A549 (cell line): ENCODE results near the gene OPTN. TPM values are rescaled to one million over a fixed set of nuclear protein-coding genes. Genes with fewer than 3 reads are reported as not detected.
A peak's percentile ranks its signal among the peaks of the same experiment; 100 is the strongest.
"Not testable (repeated sequence)": the region's sequence is repeated elsewhere in the genome, so short reads cannot be mapped to it uniquely, and the experiment has no call there.

ENCODE experiments used
- ATAC-seq, 2 experiments: fragments of 200-7000 bp in 1 of 2; fragments of >200 bp in 1 of 2; cut with Nextera tagmentation in 1 of 2; cut with Tn5 transposase in 1 of 2; 3 replicates each; pipeline versions ENCODE4 v1.8.0 to v1.9.1; 2018 to 2020; ENCODE audit warnings: mild to moderate bottlenecking in 1 of 2, moderate library complexity in 1 of 2
- CTCF ChIA-PET: fragments of 300-600 bp; sonication (Branson Sonifier 250); formaldehyde crosslinking; extraction: SDS; loops from one replicate; lab custom pipeline; 2021; ENCODE audit warnings: antibody characterized with exemption, inconsistent platforms; lab: Yijun Ruan, JAX
- POLR2A ChIA-PET: fragments of 350-600 bp; formaldehyde crosslinking; extraction: SDS; loops from one replicate; lab custom pipeline; 2021; ENCODE audit warnings: antibody characterized with exemption, inconsistent platforms; lab: Yijun Ruan, JAX
- DNase-seq, 2 experiments: peaks; one replicate each; pipeline versions ENCODE4 v3.0.0 to v3.0.0-alpha.2; 2011 to 2016; ENCODE audit warnings: low read depth in 1 of 2, low spot score in 1 of 2
- FAIRE-seq: peaks from 2 replicates; lab custom pipeline; 2011; peaks lifted over from hg19 to GRCh38; lab: Jason Lieb, UNC
- H3K27ac ChIP-seq, 2 experiments: fragments of >200 bp; sonication (Bioruptor Twin); formaldehyde crosslinking; 3 replicates each; pipeline ENCODE4 v1.5.1; 2016 to 2017
- H3K4me1 ChIP-seq: fragments of >200 bp; sonication (Bioruptor Twin); formaldehyde crosslinking; 3 replicates; pipeline ENCODE4 v1.6.1; 2016
- H3K4me2 ChIP-seq: fragments of >200 bp; sonication (Bioruptor Twin); formaldehyde crosslinking; 3 replicates; pipeline ENCODE4 v1.6.1; 2016
- H3K4me3 ChIP-seq: fragments of >200 bp; sonication (Bioruptor Twin); formaldehyde crosslinking; 3 replicates; pipeline ENCODE4 v1.5.1; 2016
- H3K9me3 ChIP-seq: fragments of >200 bp; sonication (Bioruptor Twin); formaldehyde crosslinking; 3 replicates; pipeline ENCODE4 v1.6.1; 2016
- CBX2 ChIP-seq: fragments of 200-600 bp; sonication (generic); IDR thresholded peaks from 2 replicates; pipeline ENCODE4 v1.6.1; 2016; ENCODE audit warnings: low read depth, mild to moderate bottlenecking, borderline replicate concordance
- EHF ChIP-seq: fragments of 250-450 bp; sonication (Bioruptor Pico); IDR thresholded peaks from 2 replicates; pipeline ENCODE4 v1.5.0; 2020; ENCODE audit warnings: mild to moderate bottlenecking
- FOSL2 ChIP-seq, 2 experiments: fragments of 450-650 bp in 1 of 2; fragments of >200 bp in 1 of 2; sonication (Bioruptor Twin) in 1 of 2; formaldehyde crosslinking; IDR thresholded peaks; 2 replicates each; pipeline versions ENCODE4 v1.5.0 to v1.6.1; 2016 to 2020; ENCODE audit warnings: mild to moderate bottlenecking in 1 of 2, moderate library complexity in 1 of 2
- GATA3 ChIP-seq: IDR thresholded peaks from 2 replicates; pipeline ENCODE4 v1.6.1; 2012; ENCODE audit warnings: borderline replicate concordance
- HOXA7 ChIP-seq: fragments of 250-450 bp; sonication (Bioruptor Pico); IDR thresholded peaks from 2 replicates; pipeline ENCODE4 v1.5.0; 2020; ENCODE audit warnings: mild to moderate bottlenecking, moderate library complexity
- JUN ChIP-seq, 2 experiments: fragments of >200 bp; sonication (Bioruptor Twin); formaldehyde crosslinking; IDR thresholded peaks; 2 replicates in 1 of 2; 3 replicates in 1 of 2; pipeline ENCODE4 v1.6.1; 2016 to 2017
- KDM1A ChIP-seq: fragments of 200-600 bp; sonication (generic); IDR thresholded peaks from 2 replicates; pipeline ENCODE4 v1.6.1; 2016; ENCODE audit warnings: low read depth, mild to moderate bottlenecking
- KDM5A ChIP-seq: fragments of 200-600 bp; sonication (generic); IDR thresholded peaks from 2 replicates; pipeline ENCODE4 v1.6.1; 2016; ENCODE audit warnings: antibody characterized with exemption, mild to moderate bottlenecking
- MYC ChIP-seq: IDR thresholded peaks from 2 replicates; pipeline ENCODE4 v1.6.1; 2012; ENCODE audit warnings: mild to moderate bottlenecking, inconsistent platforms, low read length, improper control_type of control experiment, borderline replicate concordance
- POLR2A ChIP-seq: IDR thresholded peaks from 2 replicates; pipeline ENCODE4 v1.6.1; 2012; ENCODE audit warnings: mild to moderate bottlenecking, low read length
- RAD21 ChIP-seq, 2 experiments: fragments of >200 bp in 1 of 2; sonication (Bioruptor Twin) in 1 of 2; formaldehyde crosslinking in 1 of 2; IDR thresholded peaks in 1 of 2; conservative IDR thresholded peaks in 1 of 2; 2 replicates in 1 of 2; 3 replicates in 1 of 2; pipeline ENCODE4 v1.6.1; 2012 to 2018; ENCODE audit warnings: inconsistent platforms in 1 of 2
- SMC3 ChIP-seq: fragments of >200 bp; sonication (Bioruptor Twin); formaldehyde crosslinking; IDR thresholded peaks from 3 replicates; pipeline ENCODE4 v1.6.1; 2018; ENCODE audit warnings: inconsistent platforms
- ZSCAN20 ChIP-seq: fragments of 250-450 bp; sonication (Bioruptor Pico); IDR thresholded peaks from 2 replicates; pipeline ENCODE4 v1.8.0; 2022; ENCODE audit warnings: mild to moderate bottlenecking, moderate library complexity
- WGBS: methylation state at CpG from one replicate; pipeline ENCODE4 v1.1.6; 2017; ENCODE audit errors: missing lambda C conversion rate; 5-methylcytosine and 5-hydroxymethylcytosine counted together
- polyA minus RNA-seq: library from RNA; depleted of rRNA, polyadenylated mRNA; stranded (reverse); fragments of >200 nt; gene quantifications from 2 replicates; pipeline ENCODE4 v1.2.3, GENCODE V29; 2011; rRNA and poly(A)+ RNA removed
- polyA plus RNA-seq, 4 experiments: library from polyadenylated mRNA; depleted of rRNA in 3 of 4; stranded (reverse); fragments of >200 nt; fragmentation: RNase III in 1 of 4; extraction: RNeasy Plus Mini Kit Qiagen cat#74134 plus additional on column Dnase treatment in 1 of 4; gene quantifications; 2 replicates in 3 of 4; 3 replicates in 1 of 4; pipeline ENCODE4 v1.2.3, GENCODE V29; 2011 to 2017
- TF ChIP-seq, protein P1 (sequence below): fragments of 250-450 bp; sonication (Bioruptor Pico); IDR thresholded peaks from 2 replicates; pipeline ENCODE4 v1.5.0; 2020; ENCODE audit warnings: low read depth, mild to moderate bottlenecking, moderate library complexity
- TF ChIP-seq, protein P2 (sequence below): fragments of >200 bp; sonication (Bioruptor Twin); formaldehyde crosslinking; IDR thresholded peaks from 3 replicates; pipeline ENCODE4 v1.5.1; 2016

Gene OPTN
- polyA plus RNA-seq (2011; rRNA removed) (24.3 and 33.2 TPM in 2 replicates), polyA plus RNA-seq (2017; fragmentation: RNase III; extraction: RNeasy Plus Mini Kit Qiagen cat#74134 plus additional on column Dnase treatment) (30.9 to 34.5 TPM (median 31.8 TPM) in 3 replicates), polyA minus RNA-seq (26.9 and 27.5 TPM in 2 replicates)
- polyA plus RNA-seq (2012; cell fraction: cytosol; rRNA removed): 7.4 and 8.2 TPM in 2 replicates
- 5.1 and 5.9 TPM in 2 replicates for polyA plus RNA-seq (2012; cell fraction: nucleus; rRNA removed)

DNA sequence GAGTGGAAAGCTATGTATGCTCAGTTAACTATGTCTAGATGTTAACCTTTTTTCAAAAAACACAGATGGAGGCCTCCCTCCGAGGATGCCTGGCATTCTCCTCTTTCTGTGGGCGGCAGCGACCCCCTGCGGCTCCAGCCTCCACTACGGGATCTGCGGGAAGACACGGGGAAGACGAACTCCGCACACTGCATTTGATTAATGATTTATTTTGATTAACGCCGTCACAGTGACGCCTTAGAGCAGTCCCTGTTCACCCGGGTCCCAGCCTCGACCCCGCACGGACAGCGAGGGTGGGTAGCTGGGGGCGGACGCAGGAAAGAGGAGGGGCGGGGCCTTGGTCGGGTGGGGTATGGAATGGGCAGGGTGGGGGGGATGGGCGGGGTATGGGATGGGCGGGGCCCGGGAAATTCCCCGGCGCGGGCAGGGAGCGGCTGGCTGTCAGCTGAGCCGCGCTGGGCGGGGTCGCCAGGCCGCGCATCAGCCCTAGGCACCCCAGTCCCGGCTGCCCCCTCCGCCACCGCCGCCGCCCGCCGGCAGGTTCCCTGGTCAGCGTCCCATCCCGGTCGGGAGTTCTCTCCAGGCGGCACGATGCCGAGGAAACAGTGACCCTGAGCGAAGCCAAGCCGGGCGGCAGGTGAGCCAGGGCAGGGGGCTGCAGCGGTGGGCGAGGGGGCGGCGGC lies at the start of gene OPTN:
Gene OPTN, plus strand, starts transcription at position 498 of the 683 bp plus-strand sequence. CDS start 8,960 bp downstream, outside the sequence.
- Histone ChIP-seq H3K9me3 (no peaks in the 10 kb centered on the region), H3K27ac (peak within 1 kb of the TSS; percentile 88 to 98), H3K4me1 (peaks cover 22% of the 10 kb centered on the region; the same call in 2 of the 3 replicates), H3K4me2 (peak within 1 kb of the TSS; percentile 81), H3K4me3 (peak within 1 kb of the TSS; percentile 97)
- ChIA-PET CTCF (interaction anchor here (0.6 to 3.5 kb wide), 46 partner anchors 8 to 1309 kb away, joined by 3 to 24 read pairs (median 4); partner anchors contain the start of genes CDC123, MCM10 and NUDT5), POLR2A (interaction anchor here (1.1 kb wide), 1 partner anchor 202 kb away, joined by 5 read pairs; no protein-coding TSS in a partner anchor)
- TF ChIP-seq, protein P1, sequence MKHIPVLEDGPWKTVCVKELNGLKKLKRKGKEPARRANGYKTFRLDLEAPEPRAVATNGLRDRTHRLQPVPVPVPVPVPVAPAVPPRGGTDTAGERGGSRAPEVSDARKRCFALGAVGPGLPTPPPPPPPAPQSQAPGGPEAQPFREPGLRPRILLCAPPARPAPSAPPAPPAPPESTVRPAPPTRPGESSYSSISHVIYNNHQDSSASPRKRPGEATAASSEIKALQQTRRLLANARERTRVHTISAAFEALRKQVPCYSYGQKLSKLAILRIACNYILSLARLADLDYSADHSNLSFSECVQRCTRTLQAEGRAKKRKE (CRISPR knock-in tag): no peak
- no peak for TF ChIP-seq CBX2
- TF ChIP-seq SMC3: peak; percentile 37; the same call in 2 of the 3 replicates
- TF ChIP-seq KDM1A: no peak
- TF ChIP-seq MYC: peak; percentile 42; the same call in 1 of the 2 replicates
- peak; percentile 92 for TF ChIP-seq KDM5A
- TF ChIP-seq POLR2A: peak; percentile 30
- no peak for TF ChIP-seq EHF (CRISPR knock-in tag)
- TF ChIP-seq, protein P2, sequence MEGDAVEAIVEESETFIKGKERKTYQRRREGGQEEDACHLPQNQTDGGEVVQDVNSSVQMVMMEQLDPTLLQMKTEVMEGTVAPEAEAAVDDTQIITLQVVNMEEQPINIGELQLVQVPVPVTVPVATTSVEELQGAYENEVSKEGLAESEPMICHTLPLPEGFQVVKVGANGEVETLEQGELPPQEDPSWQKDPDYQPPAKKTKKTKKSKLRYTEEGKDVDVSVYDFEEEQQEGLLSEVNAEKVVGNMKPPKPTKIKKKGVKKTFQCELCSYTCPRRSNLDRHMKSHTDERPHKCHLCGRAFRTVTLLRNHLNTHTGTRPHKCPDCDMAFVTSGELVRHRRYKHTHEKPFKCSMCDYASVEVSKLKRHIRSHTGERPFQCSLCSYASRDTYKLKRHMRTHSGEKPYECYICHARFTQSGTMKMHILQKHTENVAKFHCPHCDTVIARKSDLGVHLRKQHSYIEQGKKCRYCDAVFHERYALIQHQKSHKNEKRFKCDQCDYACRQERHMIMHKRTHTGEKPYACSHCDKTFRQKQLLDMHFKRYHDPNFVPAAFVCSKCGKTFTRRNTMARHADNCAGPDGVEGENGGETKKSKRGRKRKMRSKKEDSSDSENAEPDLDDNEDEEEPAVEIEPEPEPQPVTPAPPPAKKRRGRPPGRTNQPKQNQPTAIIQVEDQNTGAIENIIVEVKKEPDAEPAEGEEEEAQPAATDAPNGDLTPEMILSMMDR: peak; percentile 72
- peak in 1 of 2 experiments; percentile 56; a peak in 2 of 5 replicates for TF ChIP-seq JUN (IDR thresholded peaks at IDR 0.05)
- TF ChIP-seq HOXA7 (CRISPR knock-in tag): no peak
- TF ChIP-seq RAD21 (conservative IDR thresholded peaks at IDR 0.05 in 1 of 2, IDR thresholded peaks at IDR 0.05 in 1 of 2): peak; percentile 79 to 82
- peak; percentile 84 for ATAC-seq
- peak; percentile 83 to 87 for DNase-seq
- FAIRE-seq: no peak
- WGBS: 0% methylated on average over 12 of the region's 54 CpGs

DNA sequence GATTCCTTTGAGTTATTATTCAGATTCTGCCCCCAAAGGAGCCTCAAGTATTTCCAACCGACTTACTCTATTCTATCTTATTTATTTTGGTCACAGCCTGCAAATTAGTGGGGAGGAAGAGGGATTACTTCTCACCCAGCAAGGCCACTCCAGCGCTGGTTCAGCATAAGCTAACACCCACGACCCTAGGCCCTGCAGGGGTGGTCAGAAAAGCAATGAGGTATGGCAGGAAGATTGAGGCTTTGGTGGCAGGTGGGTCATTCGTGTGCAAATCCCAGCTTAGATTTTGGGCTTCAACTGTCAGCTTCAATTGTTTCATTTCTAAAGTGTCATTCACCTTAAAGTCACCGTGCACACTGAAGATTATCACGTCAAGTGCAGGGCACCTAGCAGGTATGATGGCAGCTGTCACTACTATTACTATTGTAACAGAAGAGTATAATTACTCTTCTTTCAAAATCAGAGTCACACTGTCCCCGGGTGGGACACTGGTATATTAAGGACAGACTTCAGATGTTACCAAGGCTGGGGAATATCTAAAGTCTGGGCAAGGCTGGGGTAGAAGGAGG lies 48.8 kb upstream of the OPTN start:
- Histone ChIP-seq H3K4me2 (no peak overlapping the region), H3K4me3 (no peak overlapping the region), H3K4me1 (no peaks in the 10 kb centered on the region), H3K9me3 (no peaks in the 10 kb centered on the region), H3K27ac (no peak overlapping the region)
- WGBS: 21% methylated on average over 7 of the region's 7 CpGs
- CTCF ChIA-PET: interaction anchor here (1.4 to 2.3 kb wide), 3 partner anchors 9 to 149 kb away, joined by 3 to 12 read pairs (median 4); no protein-coding TSS in a partner anchor
- FAIRE-seq: no peak
- DNase-seq: no peak
- no peak for TF ChIP-seq CBX2
- no peak for TF ChIP-seq ZSCAN20 (CRISPR knock-in tag)
- no peak for TF ChIP-seq FOSL2 (IDR thresholded peaks at IDR 0.05)
- TF ChIP-seq FOSL2 (CRISPR knock-in tag; IDR thresholded peaks at IDR 0.05): no peak
- no peak for TF ChIP-seq GATA3
- POLR2A ChIA-PET: no interaction called here
- ATAC-seq: no peak

DNA sequence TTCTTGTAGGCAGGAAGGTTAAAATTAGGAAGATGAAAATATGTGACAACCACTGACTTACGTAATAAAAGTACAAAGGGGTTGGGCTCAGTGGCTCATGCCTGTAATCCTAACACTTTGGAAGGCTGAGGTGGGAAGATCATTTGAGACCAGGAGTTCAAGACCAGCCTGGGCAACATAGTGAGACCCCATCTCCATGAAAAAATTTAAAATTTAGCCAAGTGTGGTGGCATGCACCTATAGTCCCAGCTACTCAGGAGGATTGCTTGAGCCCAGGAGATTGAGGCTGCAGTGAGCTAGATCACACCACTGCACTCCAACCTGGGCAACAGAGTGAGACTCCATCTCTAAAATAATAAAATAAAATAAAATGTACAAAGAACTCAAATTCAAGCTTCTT lies 46.8 kb upstream of the OPTN start:
- FAIRE-seq: not testable (repeated sequence)

More for the DNA sequence above, 46.8 kb upstream of the OPTN start:
- CTCF ChIA-PET: interaction anchor here (1.1 to 2.5 kb wide), 3 partner anchors 47 to 271 kb away, joined by 6 to 7 read pairs (median 7); partner anchors contain the start of gene OPTN
- WGBS: 76% methylated on average over 1 of the region's 1 CpG
- H3K27ac ChIP-seq, DNase-seq, H3K4me3 ChIP-seq, H3K4me2 ChIP-seq, ATAC-seq, POLR2A ChIA-PET, H3K9me3 ChIP-seq, H3K4me1 ChIP-seq: not testable (repeated sequence)
